Measurements from ENCODE around the gene COL6A3.

The COL6A3 gene

GRCh38 chr2:237324405-237324831 lies 89.5 kb downstream of the COL6A3 start:
- Histone ChIP-seq H3K4me1 (ENCODE audit: control insufficient read depth, insufficient read depth, low read length) (peaks cover 4% of the 10 kb centered on the region; the same call in 1 of the 2 replicates), H3K36me3 (ENCODE audit: control insufficient read depth in 2 of 2, insufficient read depth in 1 of 2, low read length in 2 of 2) (no peaks in the 10 kb centered on the region), H3K9me3 (ENCODE audit: control insufficient read depth, insufficient read depth, low read depth, low read length) (no peaks in the 10 kb centered on the region), H3K4me3 (ENCODE audit: low read depth, low read length) (no peak overlapping the region), H3K27ac (ENCODE audit: extremely low read depth, low read depth, low read length) (no peak overlapping the region)
- CTCF ChIA-PET: no interaction called here
- POLR2A ChIA-PET: no interaction called here
- no peak for TF ChIP-seq PRDM10 (tag by site-specific recombination; IDR thresholded peaks at IDR 0.05)

DNA sequence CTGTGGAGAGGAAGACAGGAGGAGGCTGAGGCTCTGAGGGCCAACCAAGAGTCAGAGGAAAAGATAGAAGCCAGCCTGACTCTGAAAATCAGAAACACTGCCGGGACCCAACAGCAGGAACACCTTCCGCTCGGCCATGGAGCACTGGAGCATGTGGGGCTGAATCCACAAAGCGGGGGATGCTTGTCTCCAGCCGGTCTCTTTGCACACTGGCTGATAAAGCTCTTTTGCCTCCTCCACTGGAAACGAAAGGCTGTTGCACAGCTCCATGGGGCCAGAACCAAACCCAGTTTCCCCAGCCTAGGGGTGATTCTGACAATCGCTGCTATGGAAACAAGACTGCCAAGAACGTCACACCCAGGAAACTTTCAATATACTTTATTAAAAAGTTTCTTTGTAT lies 90.3 kb downstream of the COL6A3 start:
- Histone ChIP-seq H3K4me1 (ENCODE audit: control insufficient read depth, insufficient read depth, low read length) (peaks cover 4% of the 10 kb centered on the region; the same call in 1 of the 2 replicates), H3K9me3 (ENCODE audit: control insufficient read depth, insufficient read depth, low read depth, low read length) (no peaks in the 10 kb centered on the region), H3K36me3 (ENCODE audit: control insufficient read depth in 2 of 2, insufficient read depth in 1 of 2, low read length in 2 of 2) (no peaks in the 10 kb centered on the region), H3K4me3 (ENCODE audit: low read depth, low read length) (no peak overlapping the region), H3K27ac (ENCODE audit: extremely low read depth, low read depth, low read length) (no peak overlapping the region)
- ChIA-PET CTCF (no interaction called here), POLR2A (no interaction called here)
- no peak for TF ChIP-seq ZNF146 (tag by site-specific recombination; IDR thresholded peaks at IDR 0.05)
- no peak for TF ChIP-seq ZNF692 (tag by site-specific recombination; IDR thresholded peaks at IDR 0.05)
- no peak for TF ChIP-seq ZNF433 (tag by site-specific recombination; IDR thresholded peaks at IDR 0.05; ENCODE audit: low read depth)
- TF ChIP-seq, protein P1, sequence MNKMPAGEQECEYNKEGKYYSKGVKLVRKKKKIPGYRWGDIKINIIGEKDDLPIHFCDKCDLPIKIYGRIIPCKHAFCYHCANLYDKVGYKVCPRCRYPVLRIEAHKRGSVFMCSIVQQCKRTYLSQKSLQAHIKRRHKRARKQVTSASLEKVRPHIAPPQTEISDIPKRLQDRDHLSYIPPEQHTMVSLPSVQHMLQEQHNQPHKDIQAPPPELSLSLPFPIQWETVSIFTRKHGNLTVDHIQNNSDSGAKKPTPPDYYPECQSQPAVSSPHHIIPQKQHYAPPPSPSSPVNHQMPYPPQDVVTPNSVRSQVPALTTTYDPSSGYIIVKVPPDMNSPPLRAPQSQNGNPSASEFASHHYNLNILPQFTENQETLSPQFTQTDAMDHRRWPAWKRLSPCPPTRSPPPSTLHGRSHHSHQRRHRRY (tag by site-specific recombination; IDR thresholded peaks at IDR 0.05): no peak
- TF ChIP-seq ZSCAN18 (tag by site-specific recombination; IDR thresholded peaks at IDR 0.05): no peak
- no peak for TF ChIP-seq ZNF211 (tag by site-specific recombination; IDR thresholded peaks at IDR 0.05; ENCODE audit: low read depth)
- TF ChIP-seq ZNF202 (tag by site-specific recombination; IDR thresholded peaks at IDR 0.05; ENCODE audit: borderline replicate concordance): no peak
- no peak for TF ChIP-seq HOXA7 (CRISPR knock-in tag; IDR thresholded peaks at IDR 0.05; ENCODE audit: borderline replicate concordance)
- no peak for TF ChIP-seq ZBTB20 (tag by site-specific recombination; IDR thresholded peaks at IDR 0.05)
- TF ChIP-seq ZNF596 (tag by site-specific recombination; IDR thresholded peaks at IDR 0.05): no peak
- no peak for TF ChIP-seq ZNF76 (tag by site-specific recombination; IDR thresholded peaks at IDR 0.05; ENCODE audit: borderline replicate concordance, low read depth)
- TF ChIP-seq EGR2 (tag by site-specific recombination; IDR thresholded peaks at IDR 0.05; ENCODE audit: low read depth): no peak
- TF ChIP-seq ZNF580 (tag by site-specific recombination; IDR thresholded peaks at IDR 0.05): no peak
- no peak for TF ChIP-seq ZNF501 (tag by site-specific recombination; IDR thresholded peaks at IDR 0.05)
- TF ChIP-seq SP2 (tag by site-specific recombination; IDR thresholded peaks at IDR 0.05): no peak
- TF ChIP-seq HIC1 (tag by site-specific recombination; IDR thresholded peaks at IDR 0.05): no peak
- no peak for TF ChIP-seq ZNF274 (IDR thresholded peaks at IDR 0.05; ENCODE audit: low read length)
- no peak for TF ChIP-seq ZNF274 (tag by site-specific recombination; IDR thresholded peaks at IDR 0.05; ENCODE audit: borderline replicate concordance)
- TF ChIP-seq ZNF777 (tag by site-specific recombination; IDR thresholded peaks at IDR 0.05; ENCODE audit: borderline replicate concordance): no peak
- no peak for TF ChIP-seq ZNF350 (tag by site-specific recombination; IDR thresholded peaks at IDR 0.05)
